Mammary epithelial cell (primary cell): ENCODE results near the gene TRA2A.

ENCODE experiments used
- EZH2 ChIP-seq: IDR thresholded peaks from 2 replicates; pipeline ENCODE4 v1.6.1; 2012; ENCODE audit warnings: low read length, inconsistent platforms, borderline replicate concordance
- TF ChIP-seq, protein P1 (sequence below), 2 donors: IDR thresholded peaks in 1 of 2; conservative IDR thresholded peaks in 1 of 2; 2 replicates each; pipeline ENCODE4 v1.5.1; 2011 to 2012; ENCODE audit warnings: inconsistent platforms in 2 of 2, low read length in 2 of 2, mild to moderate bottlenecking in 2 of 2, control low read depth in 1 of 2, low read depth in 1 of 2; ENCODE audit not compliant: insufficient read depth in 1 of 2; ENCODE audit errors: extremely low read depth in 1 of 2

DNA sequence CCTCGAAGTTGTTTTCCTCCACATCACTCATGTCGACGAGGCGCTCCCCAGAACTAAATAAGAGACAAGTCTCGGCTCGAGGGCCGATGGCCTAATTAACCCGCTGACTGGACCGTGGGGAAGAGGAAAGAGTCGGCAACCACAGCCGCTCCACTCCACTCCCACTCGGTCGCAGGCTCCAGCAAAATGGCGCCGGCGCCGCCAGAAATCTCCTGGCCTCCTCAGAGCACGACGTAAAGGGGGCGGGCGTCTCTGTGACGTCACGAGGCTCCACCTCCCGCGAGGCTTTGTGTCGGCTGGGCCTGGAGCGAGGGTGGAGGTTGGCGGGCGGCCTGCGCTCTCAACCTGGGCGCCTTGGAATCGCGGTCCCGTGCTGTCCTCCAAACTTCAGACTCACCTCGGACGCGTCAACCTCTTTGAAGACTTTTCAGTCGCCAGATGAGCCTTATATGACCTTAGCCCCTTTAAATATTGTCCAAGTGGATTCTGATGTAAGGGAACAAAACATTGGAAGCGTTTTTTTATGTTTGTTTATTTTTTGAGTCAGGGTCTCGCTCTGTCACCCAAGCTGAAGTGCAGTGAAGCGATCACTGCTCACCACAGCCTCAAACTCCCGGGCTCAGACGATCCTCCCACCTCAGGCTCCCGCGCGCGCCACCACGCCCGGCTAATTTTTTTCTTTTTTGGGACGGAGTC lies at the start of gene TRA2A:
- TF ChIP-seq, protein P1, sequence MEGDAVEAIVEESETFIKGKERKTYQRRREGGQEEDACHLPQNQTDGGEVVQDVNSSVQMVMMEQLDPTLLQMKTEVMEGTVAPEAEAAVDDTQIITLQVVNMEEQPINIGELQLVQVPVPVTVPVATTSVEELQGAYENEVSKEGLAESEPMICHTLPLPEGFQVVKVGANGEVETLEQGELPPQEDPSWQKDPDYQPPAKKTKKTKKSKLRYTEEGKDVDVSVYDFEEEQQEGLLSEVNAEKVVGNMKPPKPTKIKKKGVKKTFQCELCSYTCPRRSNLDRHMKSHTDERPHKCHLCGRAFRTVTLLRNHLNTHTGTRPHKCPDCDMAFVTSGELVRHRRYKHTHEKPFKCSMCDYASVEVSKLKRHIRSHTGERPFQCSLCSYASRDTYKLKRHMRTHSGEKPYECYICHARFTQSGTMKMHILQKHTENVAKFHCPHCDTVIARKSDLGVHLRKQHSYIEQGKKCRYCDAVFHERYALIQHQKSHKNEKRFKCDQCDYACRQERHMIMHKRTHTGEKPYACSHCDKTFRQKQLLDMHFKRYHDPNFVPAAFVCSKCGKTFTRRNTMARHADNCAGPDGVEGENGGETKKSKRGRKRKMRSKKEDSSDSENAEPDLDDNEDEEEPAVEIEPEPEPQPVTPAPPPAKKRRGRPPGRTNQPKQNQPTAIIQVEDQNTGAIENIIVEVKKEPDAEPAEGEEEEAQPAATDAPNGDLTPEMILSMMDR (conservative IDR thresholded peaks at IDR 0.05 in 1 of 2, IDR thresholded peaks at IDR 0.05 in 1 of 2; ENCODE audit: extremely low read depth in 1 of 2, insufficient read depth in 1 of 2, low read depth in 1 of 2, low read length in 2 of 2) = no peak
- TF ChIP-seq EZH2 = no peak
